ENCODE data around the gene PRKCH. TPM values are rescaled to one million over a fixed set of nuclear protein-coding genes. Genes with fewer than 3 reads are reported as not detected.

The PRKCH gene
- total RNA-seq, 2 experiments from 2014 or later, result 109 to 145 TPM

DNA sequence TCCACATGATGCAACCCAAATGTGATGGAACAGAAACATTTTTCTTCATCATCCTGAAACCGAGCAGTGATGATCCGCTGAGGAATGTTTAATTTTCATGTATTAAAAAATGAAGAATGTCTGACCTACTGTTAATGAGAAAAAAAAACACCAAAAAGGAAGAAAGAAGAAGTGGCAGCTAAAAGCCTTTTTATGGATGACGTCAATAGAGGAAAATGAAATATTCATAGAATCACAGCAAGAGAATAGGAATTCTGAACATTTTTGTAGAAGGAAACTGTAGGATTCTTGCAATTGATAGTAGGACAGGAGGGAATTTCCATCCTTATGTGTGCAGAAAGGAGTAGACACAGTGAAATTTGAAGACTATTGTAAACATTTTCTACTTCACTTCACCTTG is 112.9 kb downstream of the PRKCH start:
- CTCF ChIA-PET, result interaction anchor here (1.0 to 1.8 kb wide), 3 partner anchors 11 to 96 kb away, joined by 3 to 5 read pairs (median 3); no protein-coding TSS in a partner anchor

DNA sequence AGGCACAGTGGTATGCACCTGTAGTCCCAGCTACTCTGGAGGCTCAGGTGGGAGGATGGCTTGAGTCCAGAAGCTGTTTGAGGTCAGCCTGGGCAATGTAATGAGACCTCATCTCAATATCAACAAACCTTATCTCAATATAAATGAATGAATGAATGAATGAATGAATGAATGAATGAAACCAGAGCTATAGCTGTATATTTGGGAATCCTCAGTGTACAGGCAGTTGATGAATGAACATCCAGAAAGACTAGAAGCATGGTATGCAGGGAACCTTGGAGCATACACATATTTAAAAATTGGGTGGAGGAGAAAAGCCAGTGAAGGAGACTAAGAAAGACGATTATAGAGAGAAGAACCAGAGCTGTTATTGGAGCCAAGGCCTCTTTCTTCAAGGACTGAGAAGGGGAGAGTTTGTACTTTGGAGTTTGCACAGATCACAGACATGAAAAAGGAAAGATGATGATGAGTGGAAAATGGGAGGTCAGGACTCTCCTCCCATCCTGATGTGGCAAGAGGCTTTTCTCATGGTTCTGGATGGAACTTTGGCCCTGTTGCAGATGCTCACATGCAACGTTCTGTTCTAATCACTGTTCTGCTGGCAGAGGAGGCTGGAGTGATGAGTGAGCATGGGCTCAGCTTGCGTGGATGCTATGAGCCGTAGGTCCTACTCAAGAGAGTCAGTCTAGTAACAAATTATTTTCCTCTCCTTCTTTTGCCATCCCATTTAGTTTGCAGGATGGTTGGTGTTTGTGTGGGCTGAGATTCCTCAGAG is 114.4 kb downstream of the PRKCH start:
- H3K4me3 Mint-ChIP-seq, result no peak overlapping the region
- intact Hi-C loops (cut with DNase I, micrococcal nuclease), result loop anchor here in 1 of 2 experiments (5.0 kb wide), 1 partner anchor 108 kb away; no protein-coding TSS in a partner anchor
- ChIA-PET CTCF (interaction anchor here (0.6 to 1.4 kb wide), 8 partner anchors 11 to 156 kb away, joined by 3 to 4 read pairs (median 3); no protein-coding TSS in a partner anchor), POLR2A (interaction anchor here (0.6 to 0.7 kb wide), 2 partner anchors 25 to 32 kb away, joined by 3 read pairs; no protein-coding TSS in a partner anchor)
- H3K27ac Mint-ChIP-seq, result peak overlapping the region; percentile 38
- H3K36me3 Mint-ChIP-seq (ENCODE audit: low read depth), result peaks cover 23% of the 10 kb centered on the region
- DNase-seq, result no peak
- peaks cover 4% of the 10 kb centered on the region for H3K9me3 Mint-ChIP-seq (ENCODE audit: low read depth)
- no peak for ATAC-seq
- peaks cover 90% of the 10 kb centered on the region for H3K4me1 Mint-ChIP-seq
- H3K27me3 Mint-ChIP-seq, result no peaks in the 10 kb centered on the region

More for the DNA sequence above, 112.9 kb downstream of the PRKCH start:
- Mint-ChIP-seq H3K27me3 (no peaks in the 10 kb centered on the region), H3K36me3 (ENCODE audit: low read depth) (peaks cover 29% of the 10 kb centered on the region), H3K4me3 (peak overlapping the region; percentile 40), H3K9me3 (ENCODE audit: low read depth) (peaks cover 4% of the 10 kb centered on the region), H3K27ac (peak overlapping the region; percentile 92), H3K4me1 (peaks cover 90% of the 10 kb centered on the region)
- POLR2A ChIA-PET, result no interaction called here
- intact Hi-C loops (cut with DNase I, micrococcal nuclease), result no loop called here
- DNase-seq (no peak), ATAC-seq (no peak)

DNA sequence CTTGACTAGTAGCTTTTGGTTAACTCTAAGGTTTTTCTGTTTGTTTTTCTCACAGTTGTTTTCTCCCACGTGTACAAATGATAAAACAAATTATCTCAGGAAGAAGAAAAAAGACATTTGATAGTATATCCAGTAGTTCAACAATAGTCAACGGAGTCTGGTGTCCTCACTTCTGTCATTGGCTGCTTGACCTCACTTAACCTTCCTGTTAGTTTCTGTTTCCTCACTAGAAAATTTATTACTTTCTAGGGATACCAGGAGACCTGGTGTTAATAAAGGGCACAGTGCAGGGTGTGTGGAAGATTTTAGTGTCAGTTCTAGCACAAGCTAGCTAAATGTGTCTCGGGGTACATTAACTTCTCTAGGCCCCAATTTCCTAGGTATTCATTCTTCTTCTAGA is 116.0 kb downstream of the PRKCH start:
- H3K9me3 Mint-ChIP-seq (ENCODE audit: low read depth), result no peaks in the 10 kb centered on the region
- no peak for ATAC-seq
- no peaks in the 10 kb centered on the region for H3K27me3 Mint-ChIP-seq
- peaks cover 18% of the 10 kb centered on the region for H3K36me3 Mint-ChIP-seq (ENCODE audit: low read depth)
- POLR2A ChIA-PET, result interaction anchor here (1.1 kb wide), 1 partner anchor 107 kb away, joined by 3 read pairs; no protein-coding TSS in a partner anchor
- no peak for DNase-seq
- peaks cover 92% of the 10 kb centered on the region for H3K4me1 Mint-ChIP-seq
- peak overlapping the region; percentile 12 for H3K4me3 Mint-ChIP-seq
- intact Hi-C loops (cut with DNase I, micrococcal nuclease), result loop anchor here in 1 of 2 experiments (5.0 kb wide), 1 partner anchor 110 kb away; no protein-coding TSS in a partner anchor
- CTCF ChIA-PET, result no interaction called here
- H3K27ac Mint-ChIP-seq, result peak overlapping the region; percentile 87

DNA sequence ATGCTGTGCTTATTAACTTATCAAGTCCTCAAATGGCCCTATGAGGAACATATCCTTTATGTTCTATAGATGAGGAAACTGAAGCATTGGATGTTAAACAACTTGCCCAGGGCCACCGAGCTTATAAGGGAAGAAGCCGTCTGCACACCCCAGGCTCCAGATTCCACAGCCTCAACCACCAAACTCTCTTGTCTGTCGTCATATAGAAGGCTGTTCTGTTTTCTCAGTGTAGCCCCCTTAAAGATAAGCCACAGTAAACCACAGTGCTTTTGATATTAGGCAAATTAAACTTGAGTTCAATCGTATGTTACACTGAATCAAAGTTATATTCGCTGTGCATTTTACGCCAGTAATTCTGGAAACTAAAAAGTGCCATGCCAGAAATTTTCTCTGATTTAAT is 116.7 kb downstream of the PRKCH start:
- Mint-ChIP-seq H3K9me3 (ENCODE audit: low read depth) (no peaks in the 10 kb centered on the region), H3K36me3 (ENCODE audit: low read depth) (peaks cover 16% of the 10 kb centered on the region), H3K27ac (peak overlapping the region; percentile 87), H3K4me1 (peaks cover 92% of the 10 kb centered on the region), H3K4me3 (peak overlapping the region; percentile 68), H3K27me3 (no peaks in the 10 kb centered on the region)
- ATAC-seq (no peak), DNase-seq (no peak)
- intact Hi-C loops (cut with DNase I, micrococcal nuclease), result loop anchor here (2.0 to 5.0 kb wide), 2 partner anchors 47 to 111 kb away; no protein-coding TSS in a partner anchor
- ChIA-PET CTCF (interaction anchor here (0.7 to 1.7 kb wide), 3 partner anchors 11 to 277 kb away, joined by 3 to 4 read pairs (median 3); no protein-coding TSS in a partner anchor), POLR2A (interaction anchor here (1.1 kb wide), 1 partner anchor 107 kb away, joined by 3 read pairs; no protein-coding TSS in a partner anchor)

DNA sequence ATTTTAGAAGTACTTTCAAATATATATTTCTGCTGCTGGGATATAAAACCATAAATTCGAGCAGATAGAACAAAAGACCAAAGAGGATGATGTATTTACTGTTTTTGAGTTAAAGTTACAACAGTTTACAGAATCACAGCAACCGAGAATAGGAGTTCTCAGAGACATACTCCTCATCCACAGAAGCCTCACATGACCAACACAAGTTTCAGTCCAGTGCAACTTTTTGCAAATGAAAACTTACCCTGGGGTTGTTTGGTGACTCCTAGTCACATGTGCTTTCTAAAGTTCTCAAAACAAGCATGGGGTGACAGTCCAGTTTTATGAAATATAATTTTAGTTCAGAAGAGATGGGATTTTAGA is 117.1 kb downstream of the PRKCH start:
- H3K9me3 Mint-ChIP-seq (ENCODE audit: low read depth), result no peaks in the 10 kb centered on the region
- H3K4me1 Mint-ChIP-seq, result peaks cover 92% of the 10 kb centered on the region
- peak overlapping the region; percentile 68 for H3K4me3 Mint-ChIP-seq
- peak overlapping the region; percentile 87 for H3K27ac Mint-ChIP-seq
- peaks cover 16% of the 10 kb centered on the region for H3K36me3 Mint-ChIP-seq (ENCODE audit: low read depth)
- DNase-seq (no peak), ATAC-seq (peak; percentile 69)
- no peaks in the 10 kb centered on the region for H3K27me3 Mint-ChIP-seq
- intact Hi-C loops (cut with DNase I, micrococcal nuclease), result loop anchor here (2.0 to 5.0 kb wide), 2 partner anchors 48 to 111 kb away; no protein-coding TSS in a partner anchor
- POLR2A ChIA-PET, result no interaction called here
- CTCF ChIA-PET, result interaction anchor here (0.7 to 1.7 kb wide), 3 partner anchors 11 to 276 kb away, joined by 3 to 4 read pairs (median 3); no protein-coding TSS in a partner anchor

DNA sequence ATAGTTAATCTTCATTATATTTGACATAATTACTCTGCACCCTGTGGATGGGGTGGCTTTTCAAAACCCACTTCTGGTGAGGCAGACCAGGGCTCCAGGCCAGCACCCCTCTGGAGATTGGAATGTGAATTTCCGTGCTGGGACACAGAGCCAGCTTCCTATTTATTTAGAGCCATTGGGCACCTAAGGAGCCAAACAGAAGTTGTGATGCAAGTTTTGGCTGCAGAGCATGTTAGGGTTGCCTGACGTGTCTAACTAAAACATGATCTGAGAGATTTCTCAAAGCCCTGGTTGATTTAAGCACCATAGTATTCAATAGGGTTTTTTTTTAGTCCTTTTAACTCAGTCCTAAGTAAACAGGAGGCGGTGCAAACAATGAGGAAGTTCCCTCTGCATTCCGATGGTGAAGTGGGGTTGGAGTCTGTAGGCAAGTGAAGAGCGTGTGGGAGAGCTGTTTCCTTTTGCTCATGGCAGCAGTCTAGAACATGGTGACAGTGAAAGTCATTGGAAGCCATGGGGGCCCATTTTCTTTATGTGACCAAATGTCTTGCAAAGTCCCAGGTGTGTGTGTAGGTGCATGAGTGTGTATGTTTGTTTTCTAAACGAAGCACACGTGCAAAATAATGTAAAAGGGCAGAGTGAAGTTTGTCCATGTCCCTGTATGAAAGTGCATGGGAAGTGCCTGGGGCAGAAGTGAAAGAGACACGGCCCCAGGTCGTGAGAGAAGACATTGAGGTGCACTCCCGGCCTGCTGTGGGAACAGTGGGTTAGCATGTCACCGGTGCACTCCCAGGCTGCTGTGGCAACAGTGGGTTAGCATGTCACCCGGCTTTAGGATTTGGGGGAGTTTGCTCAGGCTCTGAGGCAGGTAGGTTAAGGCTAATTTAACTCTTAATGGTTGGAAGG is 117.7 kb downstream of the PRKCH start:
- Mint-ChIP-seq H3K9me3 (ENCODE audit: low read depth) (no peaks in the 10 kb centered on the region), H3K36me3 (ENCODE audit: low read depth) (peaks cover 16% of the 10 kb centered on the region), H3K4me3 (peak overlapping the region; percentile 68), H3K27ac (peak overlapping the region; percentile 87), H3K27me3 (no peaks in the 10 kb centered on the region), H3K4me1 (peaks cover 92% of the 10 kb centered on the region)
- intact Hi-C loops (cut with DNase I, micrococcal nuclease), result loop anchor here (2.0 to 5.0 kb wide), 2 partner anchors 48 to 112 kb away; no protein-coding TSS in a partner anchor
- ChIA-PET CTCF (interaction anchor here (1.1 to 1.7 kb wide), 3 partner anchors 10 to 22 kb away, joined by 3 to 4 read pairs (median 3); no protein-coding TSS in a partner anchor), POLR2A (no interaction called here)
- ATAC-seq, result peak; percentile 54
- DNase-seq, result peak; percentile 63

DNA sequence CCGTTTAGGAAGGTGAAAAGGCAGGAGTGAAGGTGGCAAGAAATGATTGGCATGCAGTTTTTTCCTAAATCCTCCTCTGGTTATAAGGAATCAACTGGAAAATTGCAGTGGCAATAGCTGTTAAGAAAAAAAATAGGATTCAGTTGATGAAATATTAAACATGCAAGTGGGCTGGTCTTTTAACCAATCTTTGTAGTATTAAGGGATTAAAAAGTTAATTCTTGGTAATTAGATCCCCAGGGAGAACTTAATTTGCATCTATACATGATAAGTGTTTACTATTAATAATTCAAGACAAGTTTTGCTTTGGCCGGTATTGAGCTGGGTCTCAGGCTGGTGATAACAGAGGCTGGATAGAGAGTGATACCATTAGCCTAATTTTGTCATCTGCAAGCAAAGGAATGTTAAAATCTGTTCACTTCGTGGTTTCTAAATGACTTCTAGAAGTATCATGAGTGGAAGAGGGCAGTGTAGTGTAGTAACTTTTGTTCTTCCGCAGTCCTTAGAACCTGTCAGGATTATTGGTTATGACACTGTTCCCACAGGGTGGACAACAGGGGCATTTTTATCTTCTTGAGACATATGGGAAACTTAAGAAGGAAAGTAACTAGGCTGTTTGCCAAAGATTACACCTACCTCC is 118.5 kb downstream of the PRKCH start:
- ChIA-PET POLR2A (interaction anchor here (1.0 kb wide), 1 partner anchor 18 kb away, joined by 4 read pairs; no protein-coding TSS in a partner anchor), CTCF (interaction anchor here (0.8 to 3.1 kb wide), 6 partner anchors 9 to 162 kb away, joined by 3 to 18 read pairs (median 3); no protein-coding TSS in a partner anchor)
- no peak for DNase-seq
- peaks cover 17% of the 10 kb centered on the region for H3K36me3 Mint-ChIP-seq (ENCODE audit: low read depth)
- intact Hi-C loops (cut with DNase I, micrococcal nuclease), result loop anchor here (2.0 to 5.0 kb wide), 2 partner anchors 49 to 113 kb away; no protein-coding TSS in a partner anchor
- no peak for ATAC-seq
- no peaks in the 10 kb centered on the region for H3K9me3 Mint-ChIP-seq (ENCODE audit: low read depth)
- H3K27ac Mint-ChIP-seq, result peak overlapping the region; percentile 87
- peak overlapping the region; percentile 68 for H3K4me3 Mint-ChIP-seq
- peaks cover 92% of the 10 kb centered on the region for H3K4me1 Mint-ChIP-seq
- H3K27me3 Mint-ChIP-seq, result no peaks in the 10 kb centered on the region

DNA sequence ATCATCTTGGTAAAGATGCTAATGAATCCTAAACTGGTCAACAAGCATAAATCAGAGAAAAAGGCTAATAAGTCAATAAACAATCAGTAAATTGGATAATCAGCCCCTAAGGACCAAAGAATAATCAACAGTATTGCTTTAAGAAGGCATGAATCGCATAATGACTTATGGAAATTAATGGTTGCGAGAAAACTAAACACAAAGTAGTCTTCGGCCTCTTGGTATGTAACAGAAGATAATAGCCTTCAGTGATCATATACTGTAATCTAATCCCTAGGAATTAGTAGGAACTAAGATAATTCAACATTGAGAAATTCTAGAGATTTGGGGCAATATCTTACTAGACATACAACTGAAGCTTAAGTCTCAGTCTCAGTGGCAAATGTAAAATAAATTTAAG is 122.1 kb downstream of the PRKCH start:
- ChIA-PET POLR2A (no interaction called here), CTCF (interaction anchor here (0.5 to 0.9 kb wide), 3 partner anchors 11 to 126 kb away, joined by 3 to 4 read pairs (median 3); no protein-coding TSS in a partner anchor)
- peak overlapping the region; percentile 46 for H3K4me3 Mint-ChIP-seq
- intact Hi-C loops (cut with DNase I, micrococcal nuclease), result no loop called here
- H3K27ac Mint-ChIP-seq, result peak overlapping the region; percentile 90
- DNase-seq (no peak), ATAC-seq (no peak)
- no peaks in the 10 kb centered on the region for H3K9me3 Mint-ChIP-seq (ENCODE audit: low read depth)
- peaks cover 32% of the 10 kb centered on the region for H3K36me3 Mint-ChIP-seq (ENCODE audit: low read depth)
- peaks cover 96% of the 10 kb centered on the region for H3K4me1 Mint-ChIP-seq
- no peaks in the 10 kb centered on the region for H3K27me3 Mint-ChIP-seq

DNA sequence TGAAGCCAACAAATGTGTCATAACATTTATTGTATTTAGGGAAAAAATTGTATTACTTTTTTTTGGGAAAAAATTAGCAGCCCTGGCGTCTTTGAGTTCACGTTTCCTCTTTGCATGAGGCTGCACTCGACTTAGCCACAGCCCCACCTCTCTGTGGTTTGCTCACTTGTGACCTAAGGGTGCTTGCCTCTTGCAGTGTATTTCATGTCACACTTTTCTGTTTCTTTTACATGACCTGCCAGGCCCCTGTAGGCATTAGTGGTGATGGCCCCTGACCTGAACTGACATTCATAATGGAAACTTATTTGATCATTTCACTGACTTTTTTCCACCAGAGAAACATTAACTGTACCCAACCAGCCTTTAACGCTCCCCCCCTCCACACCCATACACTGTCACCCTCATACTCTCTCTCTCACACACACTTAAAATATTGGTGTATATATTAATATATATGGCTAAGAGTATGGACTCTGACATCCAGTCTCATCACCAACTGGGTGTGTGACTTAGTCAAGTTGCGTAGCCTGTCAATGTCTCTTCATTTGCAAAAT is 122.9 kb downstream of the PRKCH start:
- peak overlapping the region; percentile 46 for H3K4me3 Mint-ChIP-seq
- H3K36me3 Mint-ChIP-seq (ENCODE audit: low read depth), result peaks cover 36% of the 10 kb centered on the region
- ATAC-seq, result peak; percentile 90
- peak; percentile 85 for DNase-seq
- ChIA-PET CTCF (interaction anchor here (0.5 to 1.4 kb wide), 3 partner anchors 10 to 105 kb away, joined by 3 to 4 read pairs (median 4); no protein-coding TSS in a partner anchor), POLR2A (no interaction called here)
- intact Hi-C loops (cut with DNase I, micrococcal nuclease), result no loop called here
- peaks cover 96% of the 10 kb centered on the region for H3K4me1 Mint-ChIP-seq
- H3K9me3 Mint-ChIP-seq (ENCODE audit: low read depth), result no peaks in the 10 kb centered on the region
- H3K27me3 Mint-ChIP-seq, result no peaks in the 10 kb centered on the region
- peak overlapping the region; percentile 90 for H3K27ac Mint-ChIP-seq

DNA sequence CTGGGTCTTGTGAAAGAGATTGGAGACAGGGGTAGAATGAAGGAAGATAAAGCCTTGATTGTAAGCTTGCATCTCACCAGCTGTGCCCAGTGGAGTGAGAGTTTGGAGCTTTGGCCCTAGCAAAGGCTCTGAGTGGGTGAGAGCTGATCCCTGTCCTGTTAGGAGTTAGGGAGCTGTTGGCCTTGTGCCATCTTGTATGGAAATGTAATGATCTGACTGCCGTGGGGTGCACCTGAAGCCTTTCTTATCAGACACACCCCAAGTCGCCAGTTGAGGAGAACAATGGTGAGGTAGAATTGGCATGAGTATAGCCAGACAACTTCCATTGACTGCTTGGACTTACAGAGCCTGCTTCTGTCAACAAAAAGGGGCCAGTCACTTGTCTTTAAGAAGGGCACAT is 130.1 kb downstream of the PRKCH start:
- DNase-seq (no peak), ATAC-seq (no peak)
- Mint-ChIP-seq H3K27ac (peak overlapping the region; percentile 91), H3K36me3 (ENCODE audit: low read depth) (peaks cover 66% of the 10 kb centered on the region), H3K4me3 (no peak overlapping the region), H3K4me1 (peaks cover 96% of the 10 kb centered on the region), H3K27me3 (no peaks in the 10 kb centered on the region), H3K9me3 (ENCODE audit: low read depth) (no peaks in the 10 kb centered on the region)
- ChIA-PET POLR2A (interaction anchor here (0.5 to 1.1 kb wide), 4 partner anchors 20 to 298 kb away, joined by 3 to 6 read pairs (median 3); partner anchors contain the start of gene TMEM30B), CTCF (interaction anchor here (0.6 to 3.0 kb wide), 12 partner anchors 9 to 386 kb away, joined by 3 to 18 read pairs (median 4); no protein-coding TSS in a partner anchor)
- intact Hi-C loops (cut with DNase I, micrococcal nuclease), result loop anchor here (5.0 kb wide), 2 partner anchors 64 to 109 kb away; no protein-coding TSS in a partner anchor

All from activated CD4-positive, alpha-beta T cell treated with anti-CD3 and anti-CD28 coated beads for 36 hours (primary cell).